NK-92 treated with Interleukin-12 subunit alpha and Interleukin-12 subunit beta, amount 100 ng/mL, for 24 hours (cell line): ENCODE measurements around the gene CAMK2A.

Experiments
- DNase-seq: peaks from one replicate; lab custom pipeline; 2025; lab: John Stamatoyannopoulos, UW

The CAMK2A gene

DNA sequence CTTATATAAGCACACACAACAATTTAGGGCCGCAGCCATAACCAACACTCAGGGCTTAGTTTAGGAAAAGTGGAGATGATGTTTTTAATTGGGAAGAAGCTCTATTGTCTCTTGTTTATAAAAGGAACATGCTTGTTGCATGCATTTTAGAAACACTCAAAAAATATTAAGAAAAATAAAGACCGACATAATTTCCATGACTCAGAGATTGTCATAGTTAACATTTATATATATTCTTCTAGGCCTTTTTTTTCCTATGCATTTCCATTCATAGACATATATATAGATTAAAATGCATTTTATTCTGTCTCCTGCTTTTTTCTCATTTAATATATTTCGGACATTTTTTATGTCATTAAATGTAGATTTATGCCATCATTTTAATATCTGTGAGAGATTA is 26.7 kb upstream of the CAMK2A start:
- DNase-seq, result no peak

DNA sequence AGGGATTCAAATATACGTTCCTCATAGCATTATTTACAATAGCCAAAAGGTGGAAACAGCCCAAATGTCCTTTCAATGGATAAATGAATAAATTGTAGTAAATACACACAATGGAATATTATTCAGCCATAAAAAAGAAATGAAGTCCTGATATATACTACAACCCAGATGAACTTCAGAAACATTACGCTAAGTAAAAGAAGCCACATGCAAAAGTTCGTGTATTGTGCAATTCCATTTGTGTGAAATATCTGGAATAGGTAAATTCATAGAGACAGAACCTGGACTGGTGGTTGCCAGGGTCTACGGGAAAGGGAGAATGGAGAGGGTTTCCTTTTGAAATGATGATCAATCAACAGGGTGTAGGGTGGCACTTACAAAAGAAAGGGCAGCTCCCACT is 25.7 kb upstream of the CAMK2A start:
- no peak for DNase-seq

GRCh38 chr5:150313921-150314716 is 24.5 kb upstream of the CAMK2A start:
- no peak for DNase-seq

- DNase-seq, result no peak
Observed at GRCh38 chr5:150313501-150313900, 23.9 kb upstream of the CAMK2A start.

DNA sequence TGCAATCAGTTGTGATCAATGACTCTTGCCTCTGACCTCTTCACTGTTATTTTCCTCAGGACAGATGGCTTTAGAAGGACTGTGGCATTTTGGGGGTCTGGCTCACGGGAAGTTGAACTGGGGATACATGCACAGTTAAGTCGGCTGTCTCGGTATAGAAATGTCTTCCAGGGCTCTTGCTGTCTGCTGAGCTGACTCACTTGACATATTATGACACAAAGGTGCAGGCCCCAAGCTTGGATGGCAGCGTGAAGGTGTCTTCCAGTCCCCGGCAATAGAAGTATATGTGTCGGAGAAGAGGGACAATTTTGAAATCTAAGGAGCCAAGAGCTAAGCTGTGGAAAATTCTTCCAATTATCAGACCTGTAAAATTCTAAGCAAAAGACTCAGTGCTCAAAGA is 22.9 kb upstream of the CAMK2A start:
- no peak for DNase-seq

- no peak for DNase-seq
Observed at GRCh38 chr5:150311015-150311692, 21.6 kb upstream of the CAMK2A start.

DNA sequence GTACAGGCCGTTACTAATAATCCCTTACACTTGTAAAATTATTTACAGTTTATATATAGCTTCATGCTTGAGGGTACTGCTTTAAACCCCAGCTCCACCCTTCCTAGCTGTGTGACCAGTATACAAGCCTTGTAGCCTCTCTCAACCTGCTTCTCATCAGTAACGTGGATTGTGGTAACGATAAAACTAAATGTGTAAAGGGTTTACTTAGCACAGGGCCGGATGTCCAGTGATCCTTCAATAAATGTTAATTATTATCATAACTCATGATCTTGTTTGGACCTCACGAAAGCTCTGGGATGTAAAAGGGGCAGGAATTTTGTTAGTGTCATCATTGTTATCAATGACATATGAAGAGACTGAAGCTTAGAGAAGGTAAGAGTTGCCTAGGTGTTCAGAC is 20.7 kb upstream of the CAMK2A start:
- DNase-seq, result no peak

- no peak for DNase-seq
Observed at GRCh38 chr5:150309886-150310239, 20.3 kb upstream of the CAMK2A start.

DNA sequence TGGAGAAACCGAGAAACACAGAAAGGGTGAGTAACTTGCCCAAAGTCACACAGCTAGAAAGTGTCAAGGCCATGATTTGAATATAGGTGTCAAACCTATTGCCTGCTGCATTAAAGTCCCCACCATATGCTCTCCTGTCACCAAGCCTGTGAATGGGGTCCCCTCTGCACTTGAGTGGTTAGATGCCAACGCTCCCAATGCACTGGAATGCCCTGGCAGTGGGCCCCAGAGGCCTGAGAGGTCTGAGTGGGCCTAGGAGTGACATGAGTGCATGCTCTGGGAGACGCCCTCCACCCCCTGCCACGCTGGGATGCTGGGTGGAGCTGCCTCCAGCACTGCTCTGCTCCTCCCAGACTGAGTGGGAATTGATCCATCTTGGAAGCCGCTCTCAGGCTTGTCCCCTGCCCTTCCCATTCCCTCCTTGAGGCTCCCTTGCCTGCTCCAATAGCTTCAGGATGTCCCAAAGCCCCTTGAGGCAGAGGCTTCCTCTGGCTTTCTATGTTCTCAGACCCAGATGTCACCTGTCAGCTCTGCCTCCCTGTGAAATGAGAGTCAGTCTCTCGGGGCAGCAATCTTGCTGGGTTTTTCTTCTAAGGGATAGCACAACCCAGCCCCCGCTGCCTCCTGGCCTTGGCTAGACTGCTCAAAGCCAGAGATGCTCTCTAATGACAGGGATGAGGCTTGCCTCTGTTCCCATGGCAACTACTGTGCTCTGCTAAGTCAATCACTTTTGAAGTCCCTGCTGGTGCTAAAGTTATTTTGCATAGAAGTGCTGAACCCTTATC is 19.7 kb upstream of the CAMK2A start:
- DNase-seq, result no peak

DNA sequence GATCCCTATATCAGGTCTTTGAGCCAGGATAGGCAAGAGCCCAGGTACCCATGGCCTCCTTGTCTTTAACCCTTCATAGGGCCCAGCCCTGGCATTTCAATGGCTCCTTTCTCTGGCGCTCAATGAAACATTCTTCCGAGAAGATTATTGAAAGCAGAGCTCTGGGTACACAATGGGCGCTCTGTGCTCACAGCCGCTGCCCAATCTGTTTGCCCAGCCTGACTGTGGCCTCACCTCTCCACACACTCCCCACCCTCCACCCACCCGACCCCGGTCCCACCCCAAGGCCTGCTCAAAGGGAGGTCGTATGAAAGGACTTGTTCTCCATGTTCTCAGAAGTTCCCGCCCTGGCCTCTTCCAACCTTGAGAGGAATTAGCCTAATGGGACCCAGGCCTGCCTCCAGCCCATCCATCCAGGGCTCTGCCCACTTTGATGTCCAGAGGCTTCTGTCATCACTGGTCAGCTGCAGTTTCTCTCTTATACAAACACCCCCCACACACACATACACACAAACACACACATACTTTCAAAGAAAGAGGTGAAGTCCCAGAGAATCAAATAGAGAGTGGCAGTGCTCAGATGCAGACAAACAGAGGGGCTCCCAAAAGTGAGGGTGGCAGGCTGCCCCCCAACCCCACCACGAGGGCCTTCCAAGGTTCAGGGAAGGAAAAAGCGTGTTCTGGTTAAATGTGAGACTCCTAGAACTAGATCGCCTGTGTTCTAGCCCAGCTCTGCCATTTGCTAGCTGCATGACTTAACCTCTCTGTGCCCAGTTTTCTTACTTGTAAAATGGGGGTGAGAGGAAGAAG is 18.2 kb upstream of the CAMK2A start:
- DNase-seq, result no peak

DNA sequence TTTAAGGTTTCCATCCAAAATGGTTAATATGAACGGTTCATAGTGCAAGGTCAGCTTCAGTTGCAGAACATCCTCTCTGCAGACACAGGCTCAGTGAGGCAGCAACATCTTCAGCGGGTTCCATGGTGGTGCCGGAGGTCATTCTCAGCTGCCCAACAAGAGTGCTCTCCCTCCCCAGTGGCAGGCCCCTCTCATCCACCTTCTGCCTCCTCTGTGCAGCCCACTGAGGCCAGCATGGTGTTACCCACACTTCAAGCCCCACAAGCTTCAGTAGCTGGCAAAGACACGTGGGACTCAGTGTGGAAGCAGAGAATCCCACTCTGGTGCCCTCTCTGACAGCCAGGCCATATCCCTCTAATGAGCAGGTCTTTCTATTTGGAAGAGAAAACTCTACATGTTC is 17.2 kb upstream of the CAMK2A start:
- DNase-seq, result no peak

DNA sequence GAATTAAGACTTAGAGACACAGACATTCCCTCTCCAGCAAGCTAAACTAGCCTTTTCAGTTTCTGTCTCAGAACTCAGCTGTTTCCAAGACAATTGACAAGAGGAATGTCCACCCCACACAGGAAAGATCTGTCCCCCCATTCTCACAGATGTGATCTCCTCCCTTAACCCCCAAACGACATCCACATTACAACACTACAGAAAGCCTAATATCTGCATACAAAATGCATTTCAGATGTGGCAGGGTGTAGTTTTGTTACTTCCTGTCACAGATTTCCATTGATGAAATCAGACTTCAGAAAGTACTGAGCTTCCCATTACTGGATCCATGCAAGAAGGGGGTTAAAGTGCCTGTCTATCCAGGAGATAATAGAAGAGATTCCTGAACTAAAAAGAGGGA is 16.0 kb upstream of the CAMK2A start:
- no peak for DNase-seq

GRCh38 chr5:150305095-150305494 is 15.5 kb upstream of the CAMK2A start:
- no peak for DNase-seq

DNA sequence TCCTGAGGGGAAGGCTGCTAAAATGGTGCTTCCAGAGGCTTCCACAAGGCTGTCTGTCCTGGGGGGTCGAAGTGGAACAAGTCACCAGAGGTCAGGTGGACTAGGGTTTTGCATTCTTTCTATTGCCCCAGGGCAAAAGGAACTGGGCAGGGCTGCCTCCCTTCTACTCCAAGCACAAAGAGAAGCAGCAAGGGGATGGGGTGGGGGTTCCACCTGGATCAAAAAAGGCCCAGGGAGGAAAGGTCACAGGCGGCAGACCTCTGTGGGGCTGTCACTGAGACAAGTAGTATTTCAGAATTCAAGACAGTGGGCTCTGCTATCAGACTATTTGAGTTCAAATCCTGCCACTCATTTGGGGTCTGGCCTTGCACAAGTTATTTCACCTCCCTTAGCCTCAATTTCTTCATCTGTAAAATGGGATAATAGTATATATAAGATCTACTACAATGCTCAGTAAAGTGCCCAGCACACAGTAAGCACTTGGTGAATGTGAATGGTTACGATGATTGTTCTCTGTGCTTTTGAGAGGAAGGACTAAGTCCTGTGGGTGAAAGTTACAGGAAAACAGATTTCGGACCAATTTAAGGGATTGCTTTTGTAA is 15.0 kb upstream of the CAMK2A start:
- no peak for DNase-seq

- no peak for DNase-seq
Observed at GRCh38 chr5:150303660-150304386, 14.2 kb upstream of the CAMK2A start.

DNA sequence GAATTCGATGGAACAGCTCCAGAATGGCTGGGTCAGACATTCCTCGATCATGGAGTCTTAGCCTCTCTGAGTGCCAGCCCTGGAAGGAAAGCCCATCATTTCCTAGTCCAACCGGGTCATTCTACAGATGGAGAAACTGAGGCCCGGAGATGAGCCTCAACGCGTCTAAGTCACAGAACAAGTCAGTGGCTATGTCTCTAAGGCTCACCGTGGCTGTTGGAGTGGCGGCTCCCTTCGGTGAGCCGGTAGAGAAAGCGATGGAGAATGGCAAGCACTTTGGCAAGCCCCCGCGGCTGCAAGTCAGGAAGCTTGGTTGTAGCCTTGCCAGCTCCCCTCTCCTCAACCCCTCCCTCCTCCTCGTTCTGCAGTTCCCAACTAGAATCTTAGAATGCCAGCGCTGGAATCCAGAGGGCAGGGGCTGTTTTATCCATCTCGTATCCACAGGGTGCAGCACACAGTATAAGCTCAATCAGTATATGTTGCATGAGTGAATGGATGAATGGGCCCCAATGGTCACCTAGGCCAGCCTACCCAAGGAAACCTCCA is 13.6 kb upstream of the CAMK2A start:
- no peak for DNase-seq

DNA sequence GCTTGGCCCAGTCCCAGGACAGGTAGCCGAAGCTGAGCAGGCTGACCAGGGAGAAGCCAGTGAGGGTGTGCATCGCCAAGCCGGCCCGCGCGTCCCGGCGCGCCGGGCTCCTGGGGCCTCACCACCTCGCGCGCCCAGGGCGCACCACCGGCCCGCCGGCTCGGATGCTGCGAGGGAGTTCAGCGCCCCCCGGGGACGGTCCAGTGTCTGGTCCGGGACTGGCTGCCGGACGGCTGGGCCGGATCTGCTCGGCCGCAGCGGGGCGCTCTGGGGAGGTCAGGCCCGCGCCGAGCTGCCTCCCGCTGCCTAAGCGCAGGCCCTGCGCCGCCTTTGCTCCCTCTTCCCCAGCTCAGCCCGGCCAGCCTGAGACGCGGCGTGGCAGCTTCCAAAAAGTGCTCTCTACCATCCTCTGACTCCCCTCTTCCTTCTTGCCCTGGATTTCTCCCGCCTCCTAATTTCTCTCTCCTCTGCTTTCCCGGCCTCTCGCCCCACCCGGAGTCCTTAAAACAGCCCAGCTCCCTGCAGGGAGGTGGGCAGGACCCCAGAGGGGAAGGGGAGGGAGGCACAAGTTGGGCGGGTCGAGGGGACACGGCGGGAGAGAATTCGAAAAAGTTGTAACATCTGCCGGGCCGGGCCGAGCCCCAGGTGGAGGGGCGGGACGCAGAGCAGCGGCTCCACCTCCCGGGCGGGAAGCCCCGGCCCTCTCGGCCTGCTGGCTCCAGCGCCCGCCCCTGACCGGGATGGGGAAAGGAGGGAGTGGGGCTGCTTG is 12.9 kb upstream of the CAMK2A start, which contains the start of gene ARSI:
TSS of gene ARSI (minus strand) at position 605 of the 769 bp plus-strand sequence. CDS start at position 73, 532 bp downstream.
- no peak for DNase-seq

DNA sequence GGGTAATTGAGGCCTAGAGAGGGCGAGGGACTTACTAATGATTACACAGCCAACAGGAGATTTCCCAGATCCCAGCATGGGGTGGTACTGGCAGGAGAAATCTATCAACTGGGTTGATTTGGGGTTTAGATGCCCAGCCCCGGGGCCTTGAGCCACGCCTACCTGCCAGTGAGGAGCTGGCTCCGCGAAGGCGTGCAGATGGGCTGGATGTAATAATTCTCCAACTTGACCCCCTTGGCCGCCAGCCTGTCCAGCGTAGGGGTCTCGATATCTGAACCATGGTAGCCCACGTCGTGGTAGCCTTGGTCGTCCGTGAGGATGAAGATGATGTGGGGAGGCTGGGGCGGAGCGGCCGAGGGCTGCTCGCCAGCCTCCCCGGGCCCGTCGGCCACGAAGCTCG is 12.3 kb upstream of the CAMK2A start:
- no peak for DNase-seq

DNA sequence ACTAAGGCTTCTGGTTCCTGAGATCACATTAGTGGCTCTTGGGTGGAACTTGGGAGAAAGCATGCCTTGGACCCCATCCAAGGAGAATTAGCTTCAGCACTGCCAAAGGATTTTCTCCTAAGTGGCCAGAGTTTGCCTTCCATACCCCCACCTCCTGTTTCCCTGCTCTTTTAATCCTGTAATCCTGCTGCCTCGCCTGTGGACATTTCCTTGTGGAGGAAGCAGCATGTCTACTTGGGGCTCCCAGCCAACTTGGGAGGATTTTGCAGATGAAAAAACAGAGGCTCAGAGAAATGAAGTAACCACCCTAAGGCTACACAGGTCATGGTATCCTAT is 11.6 kb upstream of the CAMK2A start:
- DNase-seq, result no peak
